Activated CD4-positive, alpha-beta T cell treated with anti-CD3 and anti-CD28 coated beads, Interleukin-2, amount 10 ng/mL, durations not matched to agents 7 days and 5 days (primary cell): ENCODE results near the gene DZIP1. TPM values are rescaled to one million over a fixed set of nuclear protein-coding genes. Genes with fewer than 3 reads are reported as not detected.
"Not testable (repeated sequence)": the region's sequence is repeated elsewhere in the genome, so short reads cannot be mapped to it uniquely, and the experiment has no call there.

Experiments
- CTCF ChIA-PET: fragments of 350-600 bp; sonication (Branson Sonifier 250); formaldehyde crosslinking; loops from one replicate; lab custom pipeline; 2021; ENCODE audit warnings: antibody characterized with exemption; lab: Charles Lee
- POLR2A ChIA-PET: fragments of 350-600 bp; sonication (Branson Sonifier 250); formaldehyde crosslinking; loops from one replicate; lab custom pipeline; 2021; ENCODE audit warnings: antibody characterized with exemption; lab: Charles Lee
- DNase-seq: peaks from one replicate; pipeline ENCODE4 v3.0.0-alpha.2; 2020
- H3K27ac Mint-ChIP-seq: one replicate; pipeline ENCODE4 v1.8.0; 2021; ENCODE audit warnings: mild to moderate bottlenecking, moderate library complexity, mixed read lengths
- H3K27me3 Mint-ChIP-seq: one replicate; pipeline ENCODE4 v1.8.0; 2021; ENCODE audit warnings: mixed read lengths
- H3K36me3 Mint-ChIP-seq: one replicate; pipeline ENCODE4 v1.8.0; 2021; ENCODE audit warnings: low read depth, mixed read lengths
- H3K4me1 Mint-ChIP-seq: one replicate; pipeline ENCODE4 v1.8.0; 2021; ENCODE audit warnings: mixed read lengths
- H3K4me3 Mint-ChIP-seq: one replicate; pipeline ENCODE4 v1.8.0; 2021; ENCODE audit warnings: mild to moderate bottlenecking, moderate library complexity, mixed read lengths
- H3K9me3 Mint-ChIP-seq: one replicate; pipeline ENCODE4 v1.8.0; 2021; ENCODE audit warnings: mixed read lengths
- total RNA-seq, 2 experiments: library from RNA; stranded (reverse); gene quantifications; one replicate each; pipeline ENCODE4 v1.2.3, GENCODE V29; 2021

The DZIP1 gene
- total RNA-seq, 2 experiments from 2014 or later = 0.05 to 0.15 TPM

GRCh38 chr13:95667235-95667634 is 22.7 kb upstream of the DZIP1 start:
- Mint-ChIP-seq H3K9me3 (peaks cover 33% of the 10 kb centered on the region), H3K27me3 (peaks cover 51% of the 10 kb centered on the region)
- CTCF ChIA-PET, H3K36me3 Mint-ChIP-seq, POLR2A ChIA-PET, H3K4me1 Mint-ChIP-seq, H3K4me3 Mint-ChIP-seq, H3K27ac Mint-ChIP-seq, DNase-seq: not testable (repeated sequence)

- Mint-ChIP-seq H3K27ac (no peak overlapping the region), H3K4me3 (no peak overlapping the region), H3K9me3 (peaks cover 5% of the 10 kb centered on the region), H3K27me3 (peaks cover 42% of the 10 kb centered on the region), H3K4me1 (no peaks in the 10 kb centered on the region), H3K36me3 (no peaks in the 10 kb centered on the region)
- ChIA-PET POLR2A (no interaction called here), CTCF (interaction anchor here (0.5 kb wide), 1 partner anchor 24 kb away, joined by 6 read pairs; no protein-coding TSS in a partner anchor)
- DNase-seq = peak; percentile 42
Measured at GRCh38 chr13:95660981-95661581, 16.6 kb upstream of the DZIP1 start.

DNA sequence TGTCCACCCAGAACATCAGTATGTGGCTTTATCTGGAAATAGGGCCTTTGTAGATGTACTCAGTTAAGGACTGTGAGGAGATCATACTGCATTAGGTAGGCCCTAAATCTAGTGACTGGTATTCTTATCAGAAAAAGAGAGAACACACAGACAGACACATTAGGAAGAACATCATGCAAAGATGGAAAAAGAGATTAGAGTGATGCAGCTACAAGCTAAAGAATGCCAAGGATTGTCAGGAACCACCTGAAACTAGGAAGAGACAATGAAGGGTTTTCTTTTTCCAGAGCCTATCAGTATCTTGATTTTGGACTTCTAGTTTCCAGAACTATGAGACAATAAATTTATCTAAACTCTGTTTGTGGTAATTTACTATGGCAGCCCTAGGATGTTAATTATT is 15.0 kb upstream of the DZIP1 start:
- CTCF ChIA-PET = interaction anchor here (1.4 kb wide), 1 partner anchor 35 kb away, joined by 3 read pairs; no protein-coding TSS in a partner anchor
- Mint-ChIP-seq H3K36me3 (no peaks in the 10 kb centered on the region), H3K27me3 (peaks cover 33% of the 10 kb centered on the region), H3K27ac (no peak overlapping the region), H3K4me1 (no peaks in the 10 kb centered on the region), H3K4me3 (no peak overlapping the region), H3K9me3 (no peaks in the 10 kb centered on the region)
- DNase-seq = no peak
- POLR2A ChIA-PET = no interaction called here

DNA sequence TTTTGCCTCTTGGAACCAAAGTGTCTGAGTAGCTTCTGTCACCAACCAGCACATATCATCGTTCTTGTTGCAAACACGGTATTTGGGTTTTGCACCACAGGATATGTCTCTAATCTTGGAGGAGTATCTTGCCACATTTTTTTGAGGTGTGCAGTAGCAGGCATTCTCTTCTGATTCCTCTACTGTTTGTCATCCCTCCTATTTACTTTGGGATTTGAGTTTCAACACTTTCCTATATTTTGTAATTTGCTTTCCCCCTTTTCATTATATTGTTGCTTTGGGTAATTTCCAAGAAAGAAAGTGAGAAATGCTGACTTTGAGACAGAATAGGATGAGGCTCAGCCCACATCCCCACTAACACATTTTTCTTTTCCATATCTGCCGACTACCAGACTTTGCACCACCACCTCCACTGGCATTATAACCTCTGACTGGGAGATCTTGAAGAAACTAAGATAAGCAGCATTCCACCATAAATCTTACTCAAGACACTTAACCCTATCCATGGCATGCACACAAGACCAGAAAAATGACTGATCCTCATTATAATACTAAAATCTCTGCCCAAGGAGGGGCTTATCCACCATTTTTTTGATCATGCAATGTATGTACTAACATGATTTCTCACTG is 12.0 kb upstream of the DZIP1 start:
- Mint-ChIP-seq H3K4me3 (no peak overlapping the region), H3K27ac (no peak overlapping the region), H3K4me1 (no peaks in the 10 kb centered on the region), H3K36me3 (no peaks in the 10 kb centered on the region), H3K9me3 (no peaks in the 10 kb centered on the region), H3K27me3 (peaks cover 20% of the 10 kb centered on the region)
- POLR2A ChIA-PET = no interaction called here
- CTCF ChIA-PET = no interaction called here
- no peak for DNase-seq

DNA sequence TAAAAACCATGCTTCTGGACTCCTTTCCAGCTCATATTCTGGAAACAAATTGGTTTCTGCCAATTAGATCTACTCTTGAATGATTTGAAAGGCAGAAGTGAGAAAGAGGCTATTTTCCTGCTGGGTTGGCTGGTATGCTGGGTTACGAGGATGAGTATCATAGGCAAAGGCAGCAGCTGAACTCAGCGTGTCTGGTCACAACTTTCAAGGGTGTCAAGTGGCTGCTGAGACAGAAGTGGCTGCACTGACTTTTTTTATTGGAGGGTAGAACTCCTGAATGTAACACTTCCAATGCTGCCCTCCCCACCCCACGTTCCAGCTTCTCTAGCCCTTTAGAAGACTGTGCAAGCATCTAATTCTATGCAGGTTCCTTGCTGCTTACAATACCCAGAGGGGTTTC is 8.3 kb upstream of the DZIP1 start:
- ChIA-PET CTCF (no interaction called here), POLR2A (no interaction called here)

GRCh38 chr13:95652244-95652764 is 7.8 kb upstream of the DZIP1 start:
- ChIA-PET CTCF (no interaction called here), POLR2A (no interaction called here)
- no peaks in the 10 kb centered on the region for H3K4me1 Mint-ChIP-seq
- H3K27ac Mint-ChIP-seq = no peak overlapping the region
- H3K4me3 Mint-ChIP-seq = no peak overlapping the region
- no peaks in the 10 kb centered on the region for H3K36me3 Mint-ChIP-seq
- no peaks in the 10 kb centered on the region for H3K9me3 Mint-ChIP-seq
- no peak for DNase-seq
- peaks cover 14% of the 10 kb centered on the region for H3K27me3 Mint-ChIP-seq

More for the DNA sequence above, 8.3 kb upstream of the DZIP1 start:
- H3K27ac Mint-ChIP-seq = no peak overlapping the region
- H3K27me3 Mint-ChIP-seq = peaks cover 15% of the 10 kb centered on the region
- H3K36me3 Mint-ChIP-seq = no peaks in the 10 kb centered on the region
- DNase-seq = no peak
- no peaks in the 10 kb centered on the region for H3K4me1 Mint-ChIP-seq
- no peaks in the 10 kb centered on the region for H3K9me3 Mint-ChIP-seq
- H3K4me3 Mint-ChIP-seq = no peak overlapping the region

DNA sequence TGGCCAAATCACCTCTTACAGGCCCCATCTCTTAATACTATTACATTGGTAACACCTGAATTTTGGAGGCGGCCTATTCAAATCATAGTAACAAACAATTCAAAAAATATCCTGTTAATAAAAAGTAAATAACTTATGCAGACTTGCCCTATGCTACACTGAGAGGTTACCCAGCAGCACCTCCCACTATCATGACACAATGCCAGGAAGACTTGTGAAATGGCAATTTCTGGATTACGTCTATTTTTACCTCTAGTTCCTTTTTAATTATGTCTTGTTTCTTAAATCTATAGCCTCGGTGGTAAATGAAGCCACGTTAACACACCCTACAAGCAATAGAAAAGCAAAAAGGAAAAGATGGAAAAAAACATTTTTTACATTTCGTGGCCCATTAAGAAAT is 6.2 kb upstream of the DZIP1 start:
- Mint-ChIP-seq H3K27me3 (peaks cover 21% of the 10 kb centered on the region), H3K4me1 (no peaks in the 10 kb centered on the region), H3K36me3 (no peaks in the 10 kb centered on the region), H3K27ac (no peak overlapping the region), H3K9me3 (no peaks in the 10 kb centered on the region), H3K4me3 (no peak overlapping the region)
- DNase-seq = no peak
- POLR2A ChIA-PET = no interaction called here
- CTCF ChIA-PET = no interaction called here

DNA sequence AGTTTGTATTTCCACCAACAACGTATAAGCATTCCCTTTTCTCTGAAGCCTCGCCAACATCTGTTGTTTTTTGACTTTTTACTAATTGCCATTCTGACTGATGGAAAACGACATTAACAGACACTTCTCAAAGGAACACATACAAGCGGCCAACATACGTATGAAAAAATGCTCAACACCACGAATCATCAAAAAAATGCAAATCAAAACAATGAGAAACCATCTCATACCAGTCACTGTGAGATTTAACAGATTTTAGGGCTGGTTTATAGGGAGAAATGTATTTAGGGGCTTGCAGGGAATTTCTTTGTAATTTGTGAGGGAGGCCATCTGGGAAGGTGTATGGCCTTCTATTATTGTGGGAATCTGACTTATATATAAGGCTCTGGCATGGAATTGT is 2.8 kb upstream of the DZIP1 start:
- no peak for DNase-seq
- H3K27ac Mint-ChIP-seq = no peak overlapping the region
- ChIA-PET POLR2A (no interaction called here), CTCF (no interaction called here)
- no peak overlapping the region for H3K4me3 Mint-ChIP-seq
- H3K4me1 Mint-ChIP-seq = peaks cover 9% of the 10 kb centered on the region
- no peaks in the 10 kb centered on the region for H3K9me3 Mint-ChIP-seq
- peaks cover 36% of the 10 kb centered on the region for H3K27me3 Mint-ChIP-seq
- no peaks in the 10 kb centered on the region for H3K36me3 Mint-ChIP-seq

DNA sequence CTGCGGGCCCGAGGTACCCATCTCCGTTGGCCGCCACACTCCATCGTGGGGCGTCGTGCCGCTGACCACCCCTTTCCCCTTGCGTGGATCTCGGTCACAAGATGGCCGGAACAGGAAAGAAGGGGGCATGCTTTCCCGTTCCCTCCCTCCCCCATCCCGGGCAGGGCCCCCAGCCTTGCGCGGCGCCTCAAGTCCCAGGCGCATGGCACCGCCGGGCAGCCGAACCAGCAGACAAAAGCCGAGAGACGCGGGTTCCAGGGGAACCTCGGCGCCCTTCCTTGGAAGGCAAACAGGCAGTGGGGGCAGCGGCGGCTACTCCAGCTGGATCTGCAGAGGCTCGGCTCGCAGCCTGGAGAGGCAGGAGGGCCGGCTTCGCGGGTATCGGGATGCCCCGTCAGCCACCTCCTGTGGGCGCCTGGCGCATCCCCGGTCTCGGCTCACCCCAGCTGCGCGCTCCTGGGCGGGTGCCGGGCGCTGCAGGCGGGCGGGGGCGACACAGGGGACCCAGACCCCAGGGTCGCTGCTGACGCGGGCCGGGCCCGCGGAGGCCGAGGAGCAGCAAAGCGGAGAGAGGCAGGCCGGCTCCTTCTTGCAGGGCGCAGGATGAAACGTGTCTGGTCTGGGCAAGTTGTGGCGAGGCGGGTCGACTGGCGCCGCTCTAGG is 439 bp downstream of the DZIP1 start:
- ChIA-PET CTCF (no interaction called here), POLR2A (no interaction called here)
- Mint-ChIP-seq H3K9me3 (no peaks in the 10 kb centered on the region), H3K4me1 (peaks cover 9% of the 10 kb centered on the region), H3K36me3 (no peaks in the 10 kb centered on the region), H3K4me3 (peak overlapping the region; percentile 30), H3K27ac (no peak overlapping the region), H3K27me3 (peaks cover 54% of the 10 kb centered on the region)
- no peak for DNase-seq

GRCh38 chr13:95643571-95643935 is 953 bp downstream of the DZIP1 start:
- Mint-ChIP-seq H3K36me3 (no peaks in the 10 kb centered on the region), H3K4me1 (peaks cover 9% of the 10 kb centered on the region), H3K4me3 (peak overlapping the region; percentile 30), H3K27ac (no peak overlapping the region), H3K27me3 (peaks cover 55% of the 10 kb centered on the region), H3K9me3 (no peaks in the 10 kb centered on the region)
- DNase-seq = no peak
- ChIA-PET POLR2A (no interaction called here), CTCF (no interaction called here)

GRCh38 chr13:95642999-95643398 is 1.5 kb downstream of the DZIP1 start:
- Mint-ChIP-seq H3K4me1 (peaks cover 10% of the 10 kb centered on the region), H3K9me3 (no peaks in the 10 kb centered on the region), H3K27ac (no peak overlapping the region), H3K4me3 (no peak overlapping the region), H3K36me3 (no peaks in the 10 kb centered on the region), H3K27me3 (peaks cover 52% of the 10 kb centered on the region)
- ChIA-PET CTCF (no interaction called here), POLR2A (no interaction called here)
- DNase-seq = no peak

- DNase-seq = no peak
- POLR2A ChIA-PET = no interaction called here
- no peak overlapping the region for H3K4me3 Mint-ChIP-seq
- no peaks in the 10 kb centered on the region for H3K9me3 Mint-ChIP-seq
- H3K27me3 Mint-ChIP-seq = peaks cover 50% of the 10 kb centered on the region
- no peaks in the 10 kb centered on the region for H3K36me3 Mint-ChIP-seq
- CTCF ChIA-PET = no interaction called here
- H3K27ac Mint-ChIP-seq = no peak overlapping the region
- H3K4me1 Mint-ChIP-seq = peaks cover 14% of the 10 kb centered on the region
Measured at GRCh38 chr13:95642028-95642621, 2.4 kb downstream of the DZIP1 start.
